Omental fat pad (tissue), 4 donors: Measurements from ENCODE around the gene VPREB1. TPM values are rescaled to one million over a fixed set of nuclear protein-coding genes. Genes with fewer than 3 reads are reported as not detected.
"Not testable (repeated sequence)": the region's sequence is repeated elsewhere in the genome, so short reads cannot be mapped to it uniquely, and the experiment has no call there.

ENCODE experiments used
- ATAC-seq: fragments of 150-250 bp; one replicate; pipeline ENCODE4 v1.9.1; 2016; ENCODE audit warnings: mild to moderate bottlenecking, moderate library complexity; ENCODE audit not compliant: low FRiP score
- DNase-seq: peaks from one replicate; pipeline ENCODE4 v3.0.0-alpha.2; 2019; ENCODE audit warnings: low spot score
- CTCF ChIP-seq, 3 donors: fragments of 450-650 bp; IDR thresholded peaks; one replicate each; pipeline ENCODE4 v1.5.1; 2016 to 2017; ENCODE audit warnings: antibody characterized with exemption in 3 of 3, mild to moderate bottlenecking in 3 of 3, moderate library complexity in 2 of 3
- total RNA-seq, 4 donors: library from RNA; depleted of rRNA; stranded (reverse); fragments of >200 nt; gene quantifications; one replicate each; pipeline ENCODE4 v1.1.0, GENCODE V29; 2016

VPREB1 gene
- total RNA-seq, 4 donors from 2014 or later: not detected

- TF ChIP-seq CTCF (IDR thresholded peaks at IDR 0.05): no peak
- ATAC-seq (peak; percentile 57), DNase-seq (peak; percentile 44)
These were observed 36.6 kb upstream of the VPREB1 start for GRCh38 chr22:22207845-22208564.

GRCh38 chr22:22208652-22209051 lies 35.9 kb upstream of the VPREB1 start:
- DNase-seq (no peak), ATAC-seq (no peak)
- no peak for TF ChIP-seq CTCF (IDR thresholded peaks at IDR 0.05)

- not testable (repeated sequence) for DNase-seq, ATAC-seq
These were observed 35.4 kb upstream of the VPREB1 start for GRCh38 chr22:22209080-22209640.

- TF ChIP-seq CTCF (IDR thresholded peaks at IDR 0.05): no peak
- no peak for ATAC-seq
These were observed 34.2 kb upstream of the VPREB1 start for GRCh38 chr22:22210375-22210774.

GRCh38 chr22:22210889-22211833 lies 33.4 kb upstream of the VPREB1 start:
- TF ChIP-seq CTCF (IDR thresholded peaks at IDR 0.05): no peak
- DNase-seq: no peak
- ATAC-seq: no peak

More at GRCh38 chr22:22210375-22210774, 34.2 kb upstream of the VPREB1 start:
- no peak for DNase-seq

GRCh38 chr22:22213231-22213630 lies 31.4 kb upstream of the VPREB1 start:
- TF ChIP-seq CTCF (IDR thresholded peaks at IDR 0.05): no peak
- ATAC-seq: no peak
- no peak for DNase-seq

GRCh38 chr22:22214819-22215329 lies 29.7 kb upstream of the VPREB1 start:
- DNase-seq (no peak), ATAC-seq (no peak)
- no peak for TF ChIP-seq CTCF (IDR thresholded peaks at IDR 0.05)
